DMS53 treated with DMSO at 0.1 percent for 48 hours (cell line): ENCODE data around the gene HIBADH.
"Not testable (repeated sequence)": the region's sequence is repeated elsewhere in the genome, so short reads cannot be mapped to it uniquely, and the experiment has no call there.

Experiments
- DNase-seq: peaks from one replicate; lab custom pipeline; 2025; ENCODE audit not compliant: unreplicated experiment; lab: John Stamatoyannopoulos, UW

HIBADH gene

DNA sequence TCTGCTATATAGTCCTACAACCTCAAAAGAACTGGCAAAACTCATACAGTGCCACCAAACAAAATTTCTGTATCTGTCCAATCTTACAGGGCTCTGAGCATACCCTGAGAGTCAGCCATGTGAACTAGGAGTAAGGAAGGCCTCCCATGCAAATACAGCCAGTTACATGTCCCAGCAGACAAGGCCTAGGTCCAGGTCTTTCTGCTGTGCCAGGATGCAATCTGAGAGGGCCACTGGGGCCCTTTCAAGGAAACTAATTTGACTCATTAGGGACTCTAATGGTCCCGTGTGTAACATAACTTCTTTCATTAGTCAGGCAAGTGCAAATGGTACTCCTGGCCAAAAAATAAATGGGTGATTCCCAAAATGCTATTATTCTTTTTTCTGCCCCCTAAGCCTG is 17.9 kb upstream of the HIBADH start:
- DNase-seq, result no peak

DNA sequence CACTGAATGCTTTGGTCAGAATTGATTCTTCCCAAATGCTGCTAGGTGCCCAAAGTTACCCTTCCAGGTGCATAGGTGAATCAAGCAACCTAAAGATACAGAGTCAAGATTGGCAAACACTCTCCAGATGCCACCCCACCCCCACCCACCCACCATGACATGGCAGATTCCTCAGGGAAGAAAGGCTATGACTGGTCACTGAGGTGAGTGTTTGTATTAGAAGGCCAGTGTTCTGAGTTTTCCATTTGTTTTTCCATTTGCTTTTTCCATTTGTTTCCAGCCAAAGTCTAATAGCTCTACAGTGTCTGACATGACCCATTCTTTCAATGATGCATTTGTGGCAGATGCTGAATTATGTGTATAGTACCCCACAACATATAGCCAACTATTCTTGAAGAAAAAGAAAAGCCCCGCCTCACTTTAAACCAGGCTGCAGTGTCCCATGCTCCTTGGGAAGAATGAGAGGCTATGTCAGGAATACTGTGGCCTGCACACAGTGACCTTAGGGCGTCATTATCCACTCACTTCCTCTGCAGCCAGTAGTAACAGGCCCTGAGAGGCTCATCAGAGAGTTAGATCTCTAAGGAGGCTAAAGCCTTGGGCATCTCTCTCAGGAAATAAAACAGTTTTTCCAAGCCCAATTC is 16.1 kb upstream of the HIBADH start:
- DNase-seq, result no peak

DNA sequence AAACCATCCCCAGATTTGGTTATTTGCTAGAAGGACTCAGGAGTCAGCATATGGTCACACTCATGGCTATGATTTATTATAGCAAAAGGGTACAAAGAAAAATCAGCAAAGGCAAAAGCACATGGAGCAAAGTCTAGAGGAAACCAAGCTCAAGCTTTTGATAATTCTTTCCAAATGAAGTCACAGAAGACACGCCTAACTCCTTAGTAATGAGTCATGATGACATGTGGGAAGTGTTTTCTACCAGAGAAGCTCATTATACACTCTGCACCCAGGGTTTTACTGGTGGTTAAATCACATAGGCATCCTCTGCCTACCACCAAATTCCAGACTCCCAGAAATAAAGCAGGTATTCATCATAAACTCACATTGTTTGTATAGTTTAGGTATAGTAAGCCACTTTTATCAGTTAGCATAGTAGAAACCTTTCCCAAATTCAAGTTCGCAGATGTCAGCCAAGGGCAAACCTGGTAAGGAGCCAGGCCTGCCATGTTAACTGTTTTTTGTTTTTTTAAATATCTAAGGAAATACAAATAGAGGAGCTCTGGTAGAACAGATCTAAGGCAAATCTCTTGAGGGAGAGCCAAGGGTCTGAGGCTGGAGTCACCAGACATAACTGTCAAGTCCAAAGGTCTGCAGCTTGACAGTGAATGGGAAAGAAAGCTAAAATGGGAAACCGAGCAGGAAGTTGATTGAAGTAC is 15.4 kb upstream of the HIBADH start:
- no peak for DNase-seq

DNA sequence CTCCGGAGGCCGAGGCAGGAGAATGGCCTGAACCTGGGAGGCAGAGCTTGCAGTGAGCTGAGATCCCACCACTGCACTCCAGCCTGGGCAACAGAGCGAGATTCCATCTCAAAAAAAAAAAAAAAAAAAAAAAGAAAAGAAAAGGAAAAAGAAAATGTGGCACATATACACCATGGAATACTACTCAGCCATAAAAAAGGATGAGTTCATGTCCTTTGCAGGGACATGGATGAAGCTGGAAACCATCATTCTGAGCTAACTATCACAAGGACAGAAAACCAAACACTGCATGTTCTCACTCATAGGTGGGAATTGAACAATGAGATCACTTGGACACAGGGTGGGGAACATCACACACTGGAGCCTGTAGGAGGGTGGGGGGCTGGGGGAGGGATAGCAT is 11.4 kb upstream of the HIBADH start:
- not testable (repeated sequence) for DNase-seq

DNA sequence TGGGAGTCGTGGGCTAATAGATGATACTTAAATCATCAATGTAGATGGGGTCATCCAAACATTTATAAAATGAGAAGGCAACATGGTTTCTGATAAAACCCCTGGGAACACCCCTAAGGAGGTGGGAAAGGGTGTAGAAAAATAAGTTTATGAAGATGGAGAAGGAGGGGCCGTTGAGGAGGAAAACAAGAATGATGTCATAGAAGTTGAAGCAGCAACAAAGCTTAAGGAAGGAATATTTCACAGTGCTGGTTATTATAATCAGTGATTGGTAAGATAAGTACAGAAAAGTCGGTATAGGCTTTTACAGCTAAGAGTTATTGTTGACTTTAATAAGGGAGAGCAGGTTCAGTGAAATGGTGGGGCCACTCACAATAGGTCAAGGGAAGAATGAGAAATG is 9.0 kb upstream of the HIBADH start:
- no peak for DNase-seq

DNA sequence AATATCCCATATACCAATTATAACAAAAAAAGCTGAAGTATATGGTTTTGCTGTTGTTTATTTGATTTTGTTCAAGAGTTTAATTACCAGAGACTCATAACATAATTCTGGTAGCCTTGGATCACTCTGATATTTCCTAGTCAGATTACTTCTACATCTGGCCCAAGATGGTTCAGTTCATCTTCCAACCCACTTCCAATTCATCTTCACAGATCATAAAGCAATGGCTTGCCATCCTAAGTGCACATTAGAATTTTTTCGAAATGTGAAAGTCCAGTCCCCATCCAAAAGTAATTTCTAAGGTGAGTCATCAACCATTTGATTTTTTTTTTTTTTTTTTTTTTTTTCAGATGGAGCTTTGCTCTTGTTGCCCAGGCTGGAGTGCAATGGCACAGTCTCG is 8.0 kb upstream of the HIBADH start:
- no peak for DNase-seq

DNA sequence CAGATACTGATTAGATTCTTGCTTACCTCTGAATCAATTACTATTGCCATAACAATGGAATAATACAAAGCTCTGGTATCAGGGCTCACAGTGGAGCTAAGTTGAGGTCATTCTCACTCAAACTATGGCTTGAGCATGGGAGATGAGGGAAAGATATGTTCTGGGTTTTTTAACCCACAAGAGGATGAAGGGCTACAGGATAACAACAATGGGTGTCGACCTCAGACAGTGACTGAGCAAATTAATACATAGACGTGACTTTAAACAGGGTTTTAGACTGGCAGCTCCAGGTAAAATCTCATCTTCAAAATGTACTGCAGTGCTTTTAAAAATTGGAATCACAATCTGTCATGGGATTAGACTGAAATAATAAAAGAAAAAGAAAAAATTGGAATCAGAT is 7.5 kb upstream of the HIBADH start:
- no peak for DNase-seq

DNA sequence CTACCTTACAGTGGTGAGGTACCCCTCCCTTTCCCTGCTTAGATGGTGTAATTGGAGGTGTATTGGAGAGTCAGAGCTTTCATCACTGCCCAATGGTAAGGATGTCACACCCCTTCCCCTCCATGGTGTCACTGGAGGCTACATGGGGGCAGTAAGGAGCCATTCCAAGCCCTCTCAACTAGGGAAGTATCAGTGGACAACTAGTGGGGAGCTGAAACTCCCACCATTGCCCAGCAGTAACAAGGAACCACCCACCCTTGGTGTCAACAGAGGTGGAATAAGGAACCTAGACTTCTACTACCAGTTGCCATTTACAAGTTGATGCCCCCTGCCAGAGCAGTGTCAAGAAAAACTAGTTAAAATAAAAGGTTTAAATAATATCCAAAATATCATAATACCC is 2.8 kb upstream of the HIBADH start:
- DNase-seq, result no peak

DNA sequence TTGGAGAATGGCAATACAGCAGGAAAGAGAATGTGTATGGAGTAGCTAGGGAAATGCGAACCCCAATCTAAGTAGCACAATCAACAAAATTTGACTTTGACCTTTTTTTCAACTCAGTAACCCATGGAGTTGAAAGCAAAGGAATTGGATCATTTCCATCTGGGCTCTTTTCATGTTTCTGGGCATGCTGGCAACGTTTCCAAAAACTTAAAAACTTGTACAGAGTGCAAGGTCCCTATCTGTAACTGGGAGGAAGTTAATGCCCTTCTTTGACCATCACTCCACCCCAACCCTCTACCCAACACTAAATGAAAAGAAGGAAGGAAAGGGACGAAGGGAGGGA is 1.3 kb upstream of the HIBADH start:
- no peak for DNase-seq

DNA sequence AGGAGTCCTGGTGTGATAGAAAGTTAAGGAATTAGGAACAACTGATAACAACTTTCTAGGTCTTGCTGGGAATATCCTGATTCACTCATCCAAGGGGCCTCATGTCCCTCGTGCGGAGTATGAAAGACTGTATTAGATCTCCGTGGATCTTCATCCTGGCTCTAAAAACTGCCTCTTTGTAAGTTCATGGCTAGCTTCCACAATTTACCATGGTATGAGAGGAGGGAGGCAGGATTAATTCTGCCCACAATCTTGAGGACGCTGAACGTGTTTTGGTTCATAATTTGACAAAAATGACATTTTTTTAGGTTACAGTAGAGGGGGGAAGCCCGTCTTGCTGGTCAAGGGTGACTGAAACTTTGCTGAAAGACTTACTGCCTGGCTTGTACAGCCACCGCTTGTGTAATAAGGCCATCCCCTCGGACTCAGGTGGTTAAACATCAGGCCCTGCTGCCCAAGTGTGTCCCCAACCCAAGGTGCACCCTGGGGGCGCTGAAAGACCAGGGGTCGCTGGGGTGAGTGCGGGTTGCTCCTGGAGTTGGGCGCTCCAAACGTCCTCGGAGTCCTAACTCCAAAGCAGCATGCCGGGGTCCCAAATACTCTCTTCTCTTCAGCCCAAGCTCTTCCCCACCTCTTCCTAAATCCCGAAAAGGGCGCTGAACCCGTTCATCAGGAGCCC is 733 bp downstream of the HIBADH start:
- DNase-seq, result no peak

DNA sequence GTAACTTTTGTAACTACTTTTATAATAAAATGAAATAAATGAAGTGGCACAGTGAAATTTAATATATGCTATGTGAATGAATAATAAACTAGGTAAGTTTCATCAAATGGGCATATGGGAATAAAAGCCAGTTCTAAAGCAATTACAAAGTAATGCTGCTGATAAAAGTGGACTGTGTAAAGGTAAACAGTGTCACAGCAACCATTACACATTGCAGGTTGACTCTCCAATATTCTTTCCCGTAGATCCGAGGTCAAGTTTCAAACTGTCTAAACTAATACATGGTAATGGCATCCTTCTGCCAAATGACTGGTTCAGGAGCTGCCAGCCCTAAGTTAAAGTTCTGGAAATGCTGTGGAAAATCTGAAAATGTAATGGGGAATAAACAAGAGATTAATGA is 6.0 kb downstream of the HIBADH start:
- no peak for DNase-seq

DNA sequence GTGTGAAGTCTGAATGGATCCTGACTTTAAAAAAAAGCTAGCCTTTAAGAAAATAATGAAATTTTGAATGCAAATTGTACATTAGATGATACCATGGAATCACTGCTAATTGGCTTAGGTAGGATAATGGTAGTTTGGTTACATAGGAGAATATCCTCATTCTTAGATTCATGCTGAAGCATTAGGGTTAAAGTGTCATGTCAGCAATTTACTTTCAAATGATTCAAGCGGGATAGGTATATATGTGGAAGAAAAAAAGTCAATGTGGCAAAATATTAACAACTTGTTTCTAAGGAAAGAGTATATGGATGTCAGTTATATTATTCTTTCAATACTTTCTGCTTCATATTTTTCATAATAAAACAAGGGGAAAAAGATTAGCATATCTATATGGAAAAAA is 7.5 kb downstream of the HIBADH start:
- no peak for DNase-seq

DNA sequence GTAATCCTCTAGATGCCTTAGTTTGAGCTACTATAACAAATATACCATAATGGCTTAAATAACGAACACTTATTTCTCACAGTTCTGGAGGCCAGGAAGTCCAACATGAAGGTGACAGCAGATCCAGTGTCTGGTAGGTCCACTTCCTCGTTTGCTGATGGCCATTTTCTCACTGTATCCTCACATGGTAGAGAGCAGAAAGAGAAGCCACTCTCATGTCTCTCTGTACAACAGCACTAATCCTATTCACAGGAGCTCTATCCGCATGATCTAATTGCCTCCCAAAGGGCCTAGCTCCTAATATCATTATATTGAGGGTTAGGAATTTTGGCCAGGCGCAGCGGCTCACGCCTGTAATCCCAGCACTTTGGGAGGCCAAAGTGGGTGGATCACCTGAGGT is 10.2 kb downstream of the HIBADH start:
- DNase-seq, result no peak

DNA sequence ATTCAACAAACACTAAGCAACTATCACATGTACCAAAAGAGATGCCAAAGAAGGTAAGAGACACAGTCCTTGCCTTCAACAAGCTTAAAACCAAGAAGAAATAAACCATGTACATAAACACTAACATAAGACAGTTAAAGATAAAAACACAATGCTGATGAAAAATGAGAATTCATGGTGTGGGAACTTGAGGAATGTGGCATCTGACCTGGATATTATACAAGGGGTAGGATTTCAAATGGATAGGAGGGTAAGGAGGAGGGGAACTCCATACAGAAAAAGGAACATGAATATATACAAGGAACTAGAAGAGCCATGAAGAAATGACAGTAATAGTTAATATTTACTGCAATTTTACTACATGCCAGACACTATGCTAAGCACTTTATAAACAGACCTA is 11.0 kb downstream of the HIBADH start:
- DNase-seq, result no peak

DNA sequence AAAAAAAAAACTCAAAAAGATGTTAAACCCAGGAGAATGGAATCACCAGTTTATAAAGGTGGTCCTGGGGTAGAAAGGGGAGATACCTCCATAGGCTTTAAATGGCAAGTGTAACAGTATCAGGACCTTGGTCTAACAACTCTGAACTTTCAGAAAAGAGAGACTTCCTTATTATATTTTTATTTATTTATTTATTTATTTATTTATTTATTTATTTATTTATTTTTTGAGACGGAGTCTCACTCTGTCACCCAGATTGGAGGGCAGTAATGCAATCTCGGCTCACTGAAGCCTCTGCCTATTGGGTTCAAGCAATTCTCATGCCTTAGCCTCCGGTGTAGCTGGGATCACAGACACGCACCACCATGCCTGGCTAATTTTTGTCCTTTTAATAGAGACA is 12.4 kb downstream of the HIBADH start:
- no peak for DNase-seq

DNA sequence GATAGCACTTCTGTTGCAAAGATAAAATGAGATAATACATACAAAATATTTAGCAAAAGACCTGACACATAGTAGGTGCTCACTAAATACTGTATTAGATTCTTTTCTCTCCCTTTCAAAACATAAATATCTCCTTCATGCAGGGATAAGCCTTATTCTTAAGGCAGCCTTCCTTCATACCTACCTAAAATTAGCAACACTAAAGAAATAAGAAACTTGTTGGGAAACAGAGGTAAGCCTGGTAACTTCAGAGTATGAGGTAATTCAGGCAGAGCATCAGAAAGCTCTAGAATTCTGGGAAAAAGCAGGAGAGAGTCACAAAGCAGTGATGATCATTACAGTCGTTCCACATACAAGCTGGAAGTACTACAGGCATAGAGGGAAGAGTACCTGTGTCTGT is 15.2 kb downstream of the HIBADH start:
- DNase-seq, result no peak

DNA sequence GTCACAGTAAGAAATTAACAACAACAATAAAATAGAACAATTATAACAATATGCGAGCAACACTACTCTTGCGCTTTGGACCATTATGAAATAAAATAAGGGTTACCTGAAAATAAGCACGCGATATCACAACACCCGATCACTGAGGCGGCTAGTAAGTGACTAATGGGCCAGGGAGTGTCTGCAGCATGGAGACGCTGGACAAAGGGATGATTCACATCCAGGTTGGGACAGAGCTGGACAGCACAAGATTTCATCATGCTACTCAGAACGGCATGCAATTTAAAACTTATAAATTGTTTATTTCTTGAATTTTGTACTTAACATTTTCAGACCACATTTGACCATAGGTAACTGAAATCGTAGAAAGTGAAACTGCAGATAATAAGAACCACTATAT is 15.6 kb downstream of the HIBADH start:
- no peak for DNase-seq

DNA sequence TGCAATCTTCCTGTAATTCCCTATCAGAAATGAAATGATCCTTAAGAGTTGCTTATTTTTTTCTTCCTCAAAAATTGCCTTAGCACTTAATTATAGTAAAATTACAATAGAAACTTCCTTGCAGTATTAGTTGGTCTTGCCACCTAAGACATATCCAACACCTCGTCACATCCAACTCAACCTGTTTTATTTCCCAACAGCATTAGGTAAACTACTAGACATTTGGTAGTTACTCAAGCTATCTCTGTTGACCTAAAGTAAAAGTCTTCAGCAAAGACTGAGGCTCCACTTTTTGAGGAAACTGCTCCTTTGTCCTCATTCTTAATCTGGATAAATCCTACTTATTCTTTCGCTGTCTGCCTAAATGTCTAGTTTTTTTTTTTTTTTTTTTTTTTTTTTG is 20.4 kb downstream of the HIBADH start:
- DNase-seq, result no peak

DNA sequence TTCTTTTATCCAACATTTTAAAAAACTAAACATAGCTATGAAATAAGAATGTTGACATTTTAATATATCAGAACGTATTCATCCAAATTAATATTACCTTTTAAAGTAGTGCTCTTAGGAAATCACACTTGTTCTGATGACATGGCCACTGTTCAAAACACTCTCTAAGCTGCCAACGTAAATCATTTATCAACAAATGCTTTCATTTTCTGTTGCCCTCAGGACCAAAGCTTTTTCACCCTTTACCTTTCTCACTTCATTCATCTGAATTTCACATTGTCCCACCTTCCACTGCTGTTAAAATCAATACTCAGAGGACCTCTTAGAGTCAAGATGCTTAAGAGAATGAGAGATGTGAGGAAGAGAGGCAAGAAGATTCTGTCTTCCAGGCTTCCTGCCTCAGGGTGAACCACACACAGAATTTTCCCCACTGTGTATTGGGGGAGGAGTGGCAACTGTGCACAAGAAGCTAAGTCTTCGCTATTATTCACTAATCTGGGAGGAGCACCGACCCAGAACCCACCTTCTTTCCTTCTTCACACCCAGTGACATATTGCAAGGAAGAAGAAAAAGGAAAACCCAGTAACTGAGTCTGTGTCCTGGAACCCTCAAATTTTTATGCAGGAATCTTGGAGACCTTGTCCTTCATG is 21.0 kb downstream of the HIBADH start:
- no peak for DNase-seq

DNA sequence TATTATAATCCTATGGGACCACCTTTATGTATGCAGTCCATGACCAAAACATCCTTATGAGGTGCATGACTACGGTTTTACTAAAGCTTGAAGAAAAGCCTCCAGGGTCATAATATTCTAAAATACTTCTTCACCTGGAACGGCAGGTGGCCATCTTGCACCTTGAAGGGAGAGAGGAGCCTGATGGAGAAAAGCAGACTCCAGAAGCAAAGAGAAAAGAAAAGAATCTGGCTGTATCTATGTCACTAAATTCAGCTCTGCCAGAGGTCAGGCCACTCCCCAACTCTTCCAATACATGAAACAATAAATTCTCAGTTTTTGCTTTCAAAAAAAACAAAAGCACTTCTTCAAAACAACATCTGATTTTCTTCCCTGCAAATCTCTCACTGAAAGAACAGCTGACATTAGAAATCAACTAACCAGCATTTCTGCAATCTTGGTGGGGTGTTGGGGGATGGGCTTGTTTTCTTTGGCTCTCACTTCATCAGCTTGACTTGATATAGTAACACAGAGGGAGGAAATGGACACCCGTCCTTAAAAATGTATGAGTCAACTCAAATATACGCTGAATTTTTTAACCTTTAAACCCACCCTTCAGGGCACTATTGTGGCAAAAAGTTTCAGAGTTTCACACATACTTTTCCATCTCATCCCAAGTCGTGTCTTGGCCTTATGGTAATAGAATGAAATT is 21.7 kb downstream of the HIBADH start:
- no peak for DNase-seq

DNA sequence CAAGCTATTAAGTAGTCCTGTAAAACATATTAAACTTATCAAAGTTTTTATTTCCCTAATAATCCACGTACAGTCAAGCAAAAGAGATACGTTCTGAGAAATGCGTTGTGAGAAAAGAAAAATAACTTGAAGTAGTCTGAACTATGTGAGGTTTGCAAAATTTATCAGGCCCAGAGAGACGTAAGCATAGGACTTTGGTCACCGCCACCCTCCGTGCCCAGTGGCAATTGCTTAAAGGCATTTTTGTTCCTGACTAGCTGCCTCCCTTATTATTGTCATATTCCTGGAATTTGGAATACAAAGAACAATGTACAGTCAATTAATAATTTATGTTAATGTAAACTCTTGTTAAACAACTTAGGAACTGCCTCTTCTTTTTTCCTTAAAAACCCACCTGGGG is 22.8 kb downstream of the HIBADH start:
- DNase-seq, result no peak

DNA sequence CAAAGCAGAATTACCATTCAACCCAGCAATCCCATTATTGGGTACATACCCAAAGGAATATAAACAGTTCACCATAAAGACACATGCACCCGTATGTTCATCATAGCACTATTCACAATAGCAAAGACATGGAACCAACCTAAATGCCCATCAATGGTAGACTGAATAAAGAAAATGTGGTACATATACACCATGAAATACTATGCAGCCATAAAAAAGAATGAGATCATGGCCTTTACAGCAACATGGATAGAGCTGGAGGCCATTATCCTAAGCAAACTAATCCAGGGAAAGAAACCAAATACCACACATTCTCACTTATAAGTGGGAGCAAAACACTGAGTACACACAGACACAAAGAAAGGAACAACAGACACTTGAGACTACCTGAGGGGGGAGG is 23.6 kb downstream of the HIBADH start:
- DNase-seq, result not testable (repeated sequence)
